Psoas muscle (tissue), 8 donors: ENCODE measurements around the gene LAMP5. TPM values are rescaled to one million over a fixed set of nuclear protein-coding genes. Genes with fewer than 3 reads are reported as not detected.

Source experiments
- ATAC-seq, 4 donors: fragments of 200-7000 bp; cut with Tn5 transposase; one replicate each; pipeline ENCODE4 v1.9.1; 2020; ENCODE audit warnings: moderate library complexity in 3 of 4, mild to moderate bottlenecking in 2 of 4
- DNase-seq, 2 donors: peaks; one replicate each; pipeline ENCODE4 v3.0.0-alpha.2; 2020
- H3K27ac ChIP-seq: fragments of 200-600 bp; one replicate; pipeline ENCODE4 v1.8.0; 2022
- H3K27me3 ChIP-seq, 3 donors: fragments of 200-600 bp in 1 of 3; one replicate each; pipeline versions ENCODE4 v1.6.1 to v1.8.0; 2013 to 2022; ENCODE audit warnings: low read length in 2 of 3, mild to moderate bottlenecking in 2 of 3, moderate library complexity in 1 of 3; ENCODE audit not compliant: insufficient read depth in 3 of 3
- H3K36me3 ChIP-seq, 2 donors: fragments of 200-600 bp in 1 of 2; one replicate each; pipeline versions ENCODE4 v1.6.1 to v1.8.0; 2013 to 2022; ENCODE audit warnings: low read depth in 1 of 2, mild to moderate bottlenecking in 1 of 2, moderate library complexity in 1 of 2; ENCODE audit not compliant: insufficient read depth in 1 of 2
- H3K4me1 ChIP-seq: fragments of 200-600 bp; one replicate; pipeline ENCODE4 v1.8.0; 2022
- H3K4me3 ChIP-seq: fragments of 200-600 bp; one replicate; pipeline ENCODE4 v1.8.0; 2022; ENCODE audit warnings: mild to moderate bottlenecking
- H3K9me3 ChIP-seq: fragments of 200-600 bp; one replicate; pipeline ENCODE4 v1.8.0; 2022
- WGBS, 3 donors: extraction: QIAGEN DNeasy Blood & Tissue Kit; methylation state at CpG; one replicate each; pipeline versions ENCODE4 v1.1.6 to v1.1.7; 2013; 5-methylcytosine and 5-hydroxymethylcytosine counted together
- intact Hi-C, 2 donors: fragments of 100-400 bp; cut with DNase I; formaldehyde crosslinking; loops; one replicate each; pipeline versions ENCODE4 v1.11.0 to v1.14.2; 2022
- long read RNA-seq, 2 donors: library from polyadenylated mRNA; unstranded; transcript quantifications; one replicate each; pipeline ENCODE4 v2.0.0, GENCODE V29; 2021
- polyA plus RNA-seq, 3 donors: library from polyadenylated mRNA; stranded (reverse); fragments of 200-250 nt; gene quantifications; one replicate each; pipeline ENCODE4 v1.2.3, GENCODE V29; 2013
- total RNA-seq, 4 donors: library from RNA; stranded (reverse); fragmentation: NEBNext Ultra II Directional in 2 of 4; extraction: Animal tissue kit (Norgen Biotek cat#: 25700) in 2 of 4; gene quantifications; one replicate each; pipeline versions ENCODE4 v1.2.1 to v1.2.4, GENCODE V29; 2021 to 2023
- TF ChIP-seq, protein P1 (sequence below): fragments of 200-600 bp; IDR thresholded peaks from one replicate; pipeline ENCODE4 v1.8.0; 2022; ENCODE audit warnings: antibody characterized with exemption
- donor health status: healthy with polysubstance abuse.
- donor health status: DM: no; HTN: no; CAD: no; lungs with moderate emphysema.
- donor health status: Bipolar disorder and iron deficiency.
- donor health status: healthy.
- donor health status: DM: yes; HTN: yes; CAD: no.
- donor health status: DM: no; HTN: no; CAD: no.
- donor health status: DM: no; HTN: no; CAD: no.
- donor health status: DM: yes; HTN: yes; CAD: no.

The LAMP5 gene, protein sequence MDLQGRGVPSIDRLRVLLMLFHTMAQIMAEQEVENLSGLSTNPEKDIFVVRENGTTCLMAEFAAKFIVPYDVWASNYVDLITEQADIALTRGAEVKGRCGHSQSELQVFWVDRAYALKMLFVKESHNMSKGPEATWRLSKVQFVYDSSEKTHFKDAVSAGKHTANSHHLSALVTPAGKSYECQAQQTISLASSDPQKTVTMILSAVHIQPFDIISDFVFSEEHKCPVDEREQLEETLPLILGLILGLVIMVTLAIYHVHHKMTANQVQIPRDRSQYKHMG
- total RNA-seq (not detected), polyA plus RNA-seq (under 1 TPM in 1 of 3 donors, not detected in 2; 0.01 TPM)
- long read RNA-seq, donor 1: 0 reads
- long read RNA-seq, donor 2: 0 reads

GRCh38 chr20:9514461-9515213, at the start of gene LAMP5:
TSS of gene LAMP5 (plus strand) at chr20:9514590. CDS start at chr20:9514853, 263 bp downstream.
- ATAC-seq: peak in 1 of 4 donors; percentile 51
- Histone ChIP-seq H3K4me3 (peak within 1 kb of the TSS; percentile 30), H3K27ac (no peak within 1 kb of the TSS), H3K9me3 (no peaks in the 10 kb centered on the region), H3K36me3 (no peaks in the 10 kb centered on the region), H3K4me1 (no peaks in the 10 kb centered on the region), H3K27me3 (peaks cover 13 to 69% (median 16%) of the 10 kb centered on the region in 3 donors)
- intact Hi-C loops: no loop called here
- DNase-seq: no peak
- WGBS, 3 donors: 0 to 1% (median 0%) methylated on average over 38 of the region's 38 CpGs
- TF ChIP-seq, protein P1, sequence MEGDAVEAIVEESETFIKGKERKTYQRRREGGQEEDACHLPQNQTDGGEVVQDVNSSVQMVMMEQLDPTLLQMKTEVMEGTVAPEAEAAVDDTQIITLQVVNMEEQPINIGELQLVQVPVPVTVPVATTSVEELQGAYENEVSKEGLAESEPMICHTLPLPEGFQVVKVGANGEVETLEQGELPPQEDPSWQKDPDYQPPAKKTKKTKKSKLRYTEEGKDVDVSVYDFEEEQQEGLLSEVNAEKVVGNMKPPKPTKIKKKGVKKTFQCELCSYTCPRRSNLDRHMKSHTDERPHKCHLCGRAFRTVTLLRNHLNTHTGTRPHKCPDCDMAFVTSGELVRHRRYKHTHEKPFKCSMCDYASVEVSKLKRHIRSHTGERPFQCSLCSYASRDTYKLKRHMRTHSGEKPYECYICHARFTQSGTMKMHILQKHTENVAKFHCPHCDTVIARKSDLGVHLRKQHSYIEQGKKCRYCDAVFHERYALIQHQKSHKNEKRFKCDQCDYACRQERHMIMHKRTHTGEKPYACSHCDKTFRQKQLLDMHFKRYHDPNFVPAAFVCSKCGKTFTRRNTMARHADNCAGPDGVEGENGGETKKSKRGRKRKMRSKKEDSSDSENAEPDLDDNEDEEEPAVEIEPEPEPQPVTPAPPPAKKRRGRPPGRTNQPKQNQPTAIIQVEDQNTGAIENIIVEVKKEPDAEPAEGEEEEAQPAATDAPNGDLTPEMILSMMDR: no peak

DNA sequence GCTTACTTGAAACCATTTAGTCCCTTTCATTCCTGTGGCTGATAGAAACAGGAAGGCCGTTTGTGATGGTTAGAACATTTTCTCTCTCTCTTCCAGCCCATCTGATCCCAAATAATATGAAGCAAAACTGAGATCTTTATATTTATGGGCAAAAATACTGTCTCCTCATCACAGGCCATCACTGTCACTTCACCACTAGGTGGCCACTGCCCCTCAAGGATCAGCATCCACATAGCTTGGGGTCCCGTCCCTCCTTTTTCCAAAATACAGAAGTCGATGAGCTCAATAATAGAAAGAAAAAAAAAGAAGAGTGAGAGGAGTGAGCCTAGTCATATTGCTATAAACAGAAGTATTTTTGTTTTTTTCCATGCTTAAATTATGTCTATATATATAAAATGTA, 46.4 kb upstream of the LAMP5 start:
- 43 to 56% (median 51%) methylated on average over 3 of the region's 3 CpGs for WGBS, 3 donors
- no peak overlapping the region for H3K27ac ChIP-seq
- H3K27me3 ChIP-seq: no peaks in the 10 kb centered on the region
- no peak overlapping the region for H3K4me3 ChIP-seq
- H3K36me3 ChIP-seq: no peaks in the 10 kb centered on the region
- no peak for DNase-seq
- no peak for ATAC-seq
- intact Hi-C loops: no loop called here
- H3K9me3 ChIP-seq: no peaks in the 10 kb centered on the region
- TF ChIP-seq, protein P1: no peak
- H3K4me1 ChIP-seq: no peaks in the 10 kb centered on the region

DNA sequence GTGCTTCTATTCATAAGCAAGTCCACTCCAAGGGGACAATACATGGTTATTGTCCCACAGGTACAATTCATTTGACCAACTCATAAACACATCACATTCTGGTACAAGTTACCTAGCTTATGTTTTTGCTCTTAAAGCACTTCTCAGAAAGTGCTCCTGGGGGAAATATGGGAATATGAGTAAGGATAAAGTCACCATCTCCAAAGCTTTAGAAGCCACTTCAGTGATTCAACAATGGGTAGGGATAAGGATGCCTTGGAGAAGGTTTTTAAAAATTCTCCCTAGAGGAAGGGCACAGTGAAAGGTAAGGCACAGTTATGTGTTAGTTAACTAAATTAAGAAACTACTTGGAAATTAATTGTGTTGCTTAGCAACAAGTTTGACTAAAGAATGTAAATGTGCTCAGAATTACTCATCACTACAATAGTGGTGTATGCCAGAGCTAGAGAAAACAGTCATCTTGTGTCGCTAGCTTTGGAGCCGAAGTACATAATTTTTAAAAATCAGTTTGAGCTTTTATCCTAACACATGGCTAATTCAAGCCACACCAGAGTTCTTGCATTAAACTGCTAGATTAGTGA, 39.5 kb upstream of the LAMP5 start:
- H3K4me3 ChIP-seq: no peak overlapping the region
- TF ChIP-seq, protein P1: no peak
- H3K36me3 ChIP-seq: peaks cover 0 to 7% of the 10 kb centered on the region in 2 donors
- intact Hi-C loops: no loop called here
- DNase-seq (no peak), ATAC-seq (no peak)
- H3K27ac ChIP-seq: no peak overlapping the region
- no peaks in the 10 kb centered on the region for H3K9me3 ChIP-seq
- H3K4me1 ChIP-seq: no peaks in the 10 kb centered on the region
- no peaks in the 10 kb centered on the region for H3K27me3 ChIP-seq
- 93 to 97% (median 97%) methylated on average over 2 of the region's 2 CpGs for whole genome bisulfite sequencing, 3 donors

DNA sequence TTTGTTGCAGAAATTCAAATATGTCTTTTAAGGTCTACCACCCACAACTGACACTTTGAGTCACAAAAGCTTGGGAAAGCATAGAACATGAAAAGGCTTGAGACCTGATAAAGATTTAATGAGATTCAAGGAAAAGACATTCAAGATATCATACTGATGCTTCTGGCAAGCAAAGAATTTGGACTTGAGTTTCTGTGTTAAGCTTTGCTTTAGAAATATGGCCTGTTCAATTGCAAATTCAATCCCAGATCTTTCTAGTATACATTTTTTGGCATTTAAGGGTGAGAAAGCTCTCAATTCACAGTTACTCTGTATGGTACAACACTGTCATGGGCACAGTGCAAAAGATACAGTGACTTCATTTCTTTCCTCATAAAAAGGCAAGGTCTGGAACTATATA, 38.9 kb upstream of the LAMP5 start:
- Histone ChIP-seq H3K27ac (no peak overlapping the region), H3K4me3 (no peak overlapping the region), H3K27me3 (no peaks in the 10 kb centered on the region), H3K9me3 (no peaks in the 10 kb centered on the region), H3K4me1 (no peaks in the 10 kb centered on the region), H3K36me3 (peaks cover 0 to 7% of the 10 kb centered on the region in 2 donors)
- TF ChIP-seq, protein P1: no peak
- ATAC-seq: no peak
- intact Hi-C loops: no loop called here
- DNase-seq: no peak
